NCI-H446 treated with DMSO at 0.1 percent for 48 hours (cell line): Measurements from ENCODE around the gene MAGI1.
"Not testable (repeated sequence)": the region's sequence is repeated elsewhere in the genome, so short reads cannot be mapped to it uniquely, and the experiment has no call there.

Experiments
- DNase-seq: peaks from one replicate; lab custom pipeline; 2025; lab: John Stamatoyannopoulos, UW

The MAGI1 gene

GRCh38 chr3:66039590-66039887 lies 821 bp upstream of the MAGI1 start:
- no peak for DNase-seq

GRCh38 chr3:66038384-66038725 lies 363 bp downstream of the MAGI1 start:
- no peak for DNase-seq

- no peak for DNase-seq
Observed at GRCh38 chr3:66037986-66038369, 740 bp downstream of the MAGI1 start.

GRCh38 chr3:66037330-66037985 lies 1.3 kb downstream of the MAGI1 start:
- no peak for DNase-seq

DNA sequence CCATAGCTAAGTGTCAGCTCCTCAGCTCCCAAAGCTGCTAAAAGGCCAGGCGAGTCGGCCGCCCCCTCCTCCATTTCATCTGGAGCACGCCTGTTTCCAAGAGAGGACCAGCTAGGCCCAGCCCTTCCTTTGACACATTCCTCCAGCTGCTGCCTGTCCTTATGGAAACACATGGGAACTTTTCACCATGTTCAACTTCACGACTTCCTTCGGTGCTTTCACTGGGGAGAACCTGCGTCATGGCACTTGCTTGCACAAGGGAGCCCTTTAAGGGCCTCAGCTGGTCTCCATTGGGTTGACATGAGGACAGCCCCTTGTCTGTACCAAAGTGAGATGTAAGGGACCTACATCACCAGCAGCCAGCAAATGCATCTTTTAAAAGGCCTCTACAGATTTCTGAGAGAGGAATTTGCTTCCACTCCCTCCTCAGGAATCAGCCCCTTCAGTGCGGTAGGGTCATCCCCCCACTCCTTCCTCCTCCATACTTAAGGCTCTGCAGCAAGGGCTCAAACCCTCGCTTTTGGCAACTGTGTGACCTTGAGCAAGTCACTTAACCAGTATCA lies 2.1 kb downstream of the MAGI1 start:
- DNase-seq: no peak

DNA sequence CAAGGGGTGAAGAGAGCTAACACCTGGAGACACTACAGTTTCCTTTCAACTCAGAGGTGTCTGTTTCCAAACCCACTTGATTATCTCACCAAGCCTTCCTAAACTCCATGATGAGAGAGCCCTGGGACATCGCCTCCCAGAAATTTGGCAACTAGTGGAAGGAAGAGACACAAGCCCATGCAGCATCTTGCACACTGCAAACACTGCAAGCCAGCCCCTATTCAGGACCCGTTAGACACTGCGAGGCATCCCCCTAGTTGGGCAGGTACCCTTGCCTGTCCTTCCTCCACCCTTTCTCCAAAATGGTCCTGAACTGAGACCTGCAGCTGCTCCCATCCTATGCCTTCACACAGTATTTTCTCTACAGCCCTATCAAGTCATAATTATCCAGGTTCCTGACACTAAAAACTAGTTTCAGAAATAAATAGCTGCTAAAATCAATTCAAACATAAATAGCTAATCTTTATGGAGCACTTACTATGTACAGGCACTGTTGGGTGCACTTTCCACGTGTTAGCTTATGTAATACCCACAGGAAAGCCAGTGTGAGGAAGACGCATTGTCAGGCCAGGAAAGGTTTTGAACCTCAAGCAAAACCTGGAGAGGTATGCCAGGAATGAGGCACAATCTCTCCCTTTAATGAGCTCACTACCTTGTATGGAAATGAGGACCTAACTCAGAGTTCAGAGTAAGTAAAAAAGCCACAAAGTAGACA lies 2.8 kb downstream of the MAGI1 start:
- DNase-seq: no peak

DNA sequence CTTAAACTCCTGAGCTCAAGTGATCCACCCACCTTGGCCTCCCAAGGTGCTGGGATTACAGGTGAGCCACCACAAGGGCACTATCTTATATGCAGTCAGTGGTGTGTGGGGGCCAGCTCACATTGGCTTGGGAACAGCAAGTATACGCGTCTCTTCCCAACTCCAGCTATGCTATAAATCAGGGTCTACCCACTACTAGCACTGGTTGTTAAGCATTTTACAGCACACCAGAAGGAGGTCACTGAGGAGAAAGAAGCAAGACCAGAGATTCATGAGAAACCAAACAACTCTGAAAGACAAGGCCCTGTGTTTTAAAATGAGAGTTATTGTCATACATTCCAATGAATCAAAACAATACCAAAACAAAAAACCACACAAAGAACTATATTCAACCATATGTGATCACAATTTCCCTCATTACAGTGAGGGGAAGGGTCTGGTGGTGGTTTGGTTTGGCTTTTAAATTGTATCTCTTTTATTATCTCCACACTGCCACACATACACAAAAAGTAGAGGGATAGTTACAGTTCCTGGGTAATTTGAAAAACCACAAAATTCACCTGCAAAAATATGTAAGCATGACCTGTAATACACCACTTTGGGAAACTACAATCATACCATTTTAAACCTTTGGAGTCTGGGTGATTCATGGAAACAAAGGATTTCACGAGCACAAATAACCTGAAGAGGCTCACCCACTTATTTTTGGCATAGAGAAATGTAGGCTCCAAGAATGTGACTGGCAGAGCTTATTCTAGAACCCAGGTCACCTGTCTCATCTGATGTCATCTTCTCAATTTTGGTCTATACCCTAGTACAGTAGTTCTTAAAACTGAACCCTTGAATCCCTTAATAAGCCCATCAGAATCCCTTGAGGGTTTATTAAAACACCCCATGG lies 5.2 kb downstream of the MAGI1 start:
- no peak for DNase-seq

GRCh38 chr3:66031102-66031698 lies 7.5 kb downstream of the MAGI1 start:
- DNase-seq: no peak

DNA sequence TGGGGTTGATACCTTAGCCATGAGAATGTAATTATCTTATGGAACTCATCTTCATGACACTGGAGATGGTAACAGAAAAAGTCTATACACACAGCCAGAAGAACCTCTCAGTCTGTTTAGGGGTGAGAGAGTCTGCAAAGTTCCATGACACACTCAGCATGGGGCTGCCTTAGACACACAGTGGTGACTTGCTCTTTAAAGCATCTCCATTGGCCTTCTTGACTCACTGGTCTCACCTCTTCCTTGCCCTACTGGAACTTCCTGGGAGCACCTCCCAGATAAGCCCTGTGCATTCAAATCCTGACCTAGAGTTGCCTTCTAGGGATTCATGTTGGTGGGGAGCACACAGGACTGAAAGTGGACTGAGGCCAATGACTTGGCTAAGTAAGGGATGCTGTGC lies 9.3 kb downstream of the MAGI1 start:
- no peak for DNase-seq

- DNase-seq: no peak
Observed at GRCh38 chr3:66029014-66029413, 9.7 kb downstream of the MAGI1 start.

- DNase-seq: no peak
Observed at GRCh38 chr3:66028457-66028856, 10.3 kb downstream of the MAGI1 start.

DNA sequence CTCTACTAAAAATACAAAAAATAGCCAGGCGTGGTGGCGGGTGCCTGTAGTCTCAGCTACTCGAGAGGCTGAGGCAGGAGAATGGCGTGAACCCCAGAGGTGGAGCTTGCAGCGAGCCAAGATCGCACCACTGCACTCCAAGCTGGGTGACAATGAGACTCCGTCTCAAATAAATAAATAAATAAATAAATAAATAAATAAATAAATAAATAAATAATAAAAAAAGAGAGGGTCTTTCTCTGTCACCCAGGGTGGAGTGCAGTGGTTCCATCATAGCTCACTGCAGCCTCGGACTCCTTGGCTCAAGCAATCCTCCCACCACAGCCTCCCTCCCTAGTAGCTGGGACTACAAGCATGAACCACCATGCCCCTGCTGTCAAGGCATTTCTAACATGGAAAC lies 11.6 kb downstream of the MAGI1 start:
- not testable (repeated sequence) for DNase-seq

- no peak for DNase-seq
Observed at GRCh38 chr3:66023738-66024385, 14.9 kb downstream of the MAGI1 start.

DNA sequence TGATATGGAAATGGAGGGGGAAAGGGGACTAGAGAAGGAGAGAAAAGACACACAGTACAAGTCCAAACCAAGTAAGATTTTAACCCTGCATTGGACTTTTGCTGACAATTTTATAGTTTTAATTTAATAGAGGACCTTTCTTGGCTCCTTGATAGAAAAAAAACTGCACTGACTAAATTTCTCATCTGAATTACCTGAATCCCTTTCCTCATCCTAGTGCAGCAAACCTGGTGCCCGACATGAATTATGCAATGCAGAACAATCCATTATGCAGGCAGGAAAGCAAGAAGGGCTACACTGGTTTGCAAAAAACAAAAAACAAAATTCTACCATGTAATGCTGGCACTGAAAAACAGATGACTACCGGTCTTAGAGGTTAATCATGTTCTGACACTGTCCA lies 15.5 kb downstream of the MAGI1 start:
- no peak for DNase-seq

GRCh38 chr3:66021731-66022131 lies 17.0 kb downstream of the MAGI1 start:
- DNase-seq: no peak

DNA sequence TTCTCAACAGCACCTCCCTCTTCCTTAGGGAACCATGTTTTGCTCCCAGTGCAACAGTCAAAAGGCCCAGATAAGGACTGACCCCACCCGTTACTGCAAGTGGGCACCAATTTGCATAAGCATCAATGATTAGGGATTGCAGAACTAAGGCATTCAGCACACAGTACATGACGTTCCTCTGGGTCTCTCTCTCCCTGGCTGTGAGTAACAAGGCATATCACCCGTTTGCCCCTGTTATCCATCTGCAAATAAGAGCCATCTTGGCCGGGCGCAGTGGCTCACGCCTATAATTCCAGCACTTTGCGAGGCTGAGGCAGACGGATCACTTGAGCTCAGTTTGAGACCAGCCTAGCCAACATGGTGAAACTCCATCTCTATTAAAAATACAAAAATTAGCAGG lies 18.8 kb downstream of the MAGI1 start:
- no peak for DNase-seq

GRCh38 chr3:66018057-66019033 lies 20.4 kb downstream of the MAGI1 start:
- no peak for DNase-seq

GRCh38 chr3:66017591-66017990 lies 21.1 kb downstream of the MAGI1 start:
- no peak for DNase-seq

GRCh38 chr3:66017084-66017483 lies 21.6 kb downstream of the MAGI1 start:
- DNase-seq: no peak

- no peak for DNase-seq
Observed at GRCh38 chr3:66015841-66016240, 22.9 kb downstream of the MAGI1 start.

- DNase-seq: no peak
Observed at GRCh38 chr3:66014651-66015050, 24.1 kb downstream of the MAGI1 start.
